RWPE2 (cell line): ENCODE results near the gene ZNF771.

ENCODE experiments used
- ATAC-seq: fragments of 200-7000 bp; cut with Tn5 transposase; 3 replicates; pipeline ENCODE4 v1.9.1; 2021; ENCODE audit warnings: low read depth
- DNase-seq: peaks from one replicate; pipeline ENCODE4 v3.0.0-alpha.2; 2020; ENCODE audit warnings: low spot score
- H3K27ac ChIP-seq: fragments of 450-650 bp; 2 replicates; pipeline ENCODE4 v1.5.1; 2017; ENCODE audit warnings: mild to moderate bottlenecking; ENCODE audit not compliant: poor library complexity, severe bottlenecking
- H3K27me3 ChIP-seq: fragments of 250-450 bp; sonication (Bioruptor Pico); 2 replicates; pipeline ENCODE4 v1.5.1; 2021; ENCODE audit warnings: mild to moderate bottlenecking, moderate library complexity; ENCODE audit not compliant: insufficient read depth, poor library complexity, severe bottlenecking
- H3K36me3 ChIP-seq: fragments of 250-450 bp; sonication (Bioruptor Pico); 2 replicates; pipeline ENCODE4 v1.5.1; 2020; ENCODE audit warnings: low read depth, mild to moderate bottlenecking, moderate library complexity
- H3K4me1 ChIP-seq: fragments of 250-450 bp; sonication (Bioruptor Pico); 2 replicates; pipeline ENCODE4 v1.5.1; 2021; ENCODE audit warnings: mild to moderate bottlenecking, moderate library complexity; ENCODE audit not compliant: insufficient read depth, poor library complexity, severe bottlenecking
- H3K4me3 ChIP-seq: fragments of 250-450 bp; sonication (Bioruptor Pico); 2 replicates; pipeline ENCODE4 v1.5.1; 2021; ENCODE audit warnings: mild to moderate bottlenecking, moderate library complexity; ENCODE audit not compliant: severe bottlenecking
- H3K9me3 ChIP-seq: fragments of 250-450 bp; sonication (Bioruptor Pico); 2 replicates; pipeline ENCODE4 v1.5.1; 2021; ENCODE audit warnings: mild to moderate bottlenecking, moderate library complexity; ENCODE audit not compliant: severe bottlenecking
- TF ChIP-seq, protein P1 (sequence below): fragments of 450-650 bp; IDR thresholded peaks from one replicate; pipeline ENCODE4 v1.5.1; 2017; ENCODE audit warnings: mild to moderate bottlenecking, moderate library complexity; ENCODE audit not compliant: poor library complexity, severe bottlenecking

The ZNF771 gene

DNA sequence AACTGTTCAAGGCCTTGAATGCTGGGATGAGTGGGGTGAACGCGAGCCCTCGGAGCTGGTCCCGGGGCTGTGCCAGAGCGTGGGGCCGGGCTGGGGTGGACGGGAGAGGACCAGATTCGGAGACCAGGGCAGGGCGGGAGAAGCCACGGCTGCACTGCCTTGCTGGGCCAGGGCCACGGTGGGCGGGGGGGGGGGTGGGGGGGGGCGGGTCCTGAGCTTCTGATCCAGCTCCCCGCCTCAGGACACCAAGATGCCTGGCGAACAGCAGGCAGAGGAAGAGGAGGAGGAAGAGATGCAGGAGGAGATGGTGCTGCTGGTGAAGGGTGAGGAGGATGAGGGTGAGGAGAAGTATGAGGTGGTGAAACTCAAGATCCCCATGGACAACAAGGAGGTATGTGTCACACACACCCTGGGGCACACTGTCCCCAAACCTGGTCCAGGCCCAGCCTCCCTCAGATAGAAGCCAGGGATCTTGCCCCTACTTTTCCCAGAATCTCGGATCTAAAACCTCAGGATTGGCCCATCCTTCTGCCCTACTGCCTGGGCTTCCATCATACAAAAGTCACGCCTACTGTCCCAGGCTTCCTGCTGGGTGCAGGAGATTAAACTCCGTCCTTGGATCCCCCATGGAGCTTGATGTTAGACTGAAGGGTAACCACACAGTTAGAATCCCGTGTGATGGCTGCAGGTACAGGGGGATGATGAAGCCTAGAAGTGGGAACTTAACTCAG, 563 bp downstream of the ZNF771 start:
- DNase-seq, result no peak
- H3K9me3 ChIP-seq, result no peaks in the 10 kb centered on the region
- H3K36me3 ChIP-seq, result peaks cover 26% of the 10 kb centered on the region
- H3K27me3 ChIP-seq, result no peaks in the 10 kb centered on the region
- TF ChIP-seq, protein P1, sequence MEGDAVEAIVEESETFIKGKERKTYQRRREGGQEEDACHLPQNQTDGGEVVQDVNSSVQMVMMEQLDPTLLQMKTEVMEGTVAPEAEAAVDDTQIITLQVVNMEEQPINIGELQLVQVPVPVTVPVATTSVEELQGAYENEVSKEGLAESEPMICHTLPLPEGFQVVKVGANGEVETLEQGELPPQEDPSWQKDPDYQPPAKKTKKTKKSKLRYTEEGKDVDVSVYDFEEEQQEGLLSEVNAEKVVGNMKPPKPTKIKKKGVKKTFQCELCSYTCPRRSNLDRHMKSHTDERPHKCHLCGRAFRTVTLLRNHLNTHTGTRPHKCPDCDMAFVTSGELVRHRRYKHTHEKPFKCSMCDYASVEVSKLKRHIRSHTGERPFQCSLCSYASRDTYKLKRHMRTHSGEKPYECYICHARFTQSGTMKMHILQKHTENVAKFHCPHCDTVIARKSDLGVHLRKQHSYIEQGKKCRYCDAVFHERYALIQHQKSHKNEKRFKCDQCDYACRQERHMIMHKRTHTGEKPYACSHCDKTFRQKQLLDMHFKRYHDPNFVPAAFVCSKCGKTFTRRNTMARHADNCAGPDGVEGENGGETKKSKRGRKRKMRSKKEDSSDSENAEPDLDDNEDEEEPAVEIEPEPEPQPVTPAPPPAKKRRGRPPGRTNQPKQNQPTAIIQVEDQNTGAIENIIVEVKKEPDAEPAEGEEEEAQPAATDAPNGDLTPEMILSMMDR, result no peak
- H3K27ac ChIP-seq, result peak overlapping the region; percentile 41
- H3K4me1 ChIP-seq, result no peaks in the 10 kb centered on the region
- peak overlapping the region; percentile 62 for H3K4me3 ChIP-seq
- ATAC-seq, result peak; percentile 9; the same call in 1 of the 3 replicates

DNA sequence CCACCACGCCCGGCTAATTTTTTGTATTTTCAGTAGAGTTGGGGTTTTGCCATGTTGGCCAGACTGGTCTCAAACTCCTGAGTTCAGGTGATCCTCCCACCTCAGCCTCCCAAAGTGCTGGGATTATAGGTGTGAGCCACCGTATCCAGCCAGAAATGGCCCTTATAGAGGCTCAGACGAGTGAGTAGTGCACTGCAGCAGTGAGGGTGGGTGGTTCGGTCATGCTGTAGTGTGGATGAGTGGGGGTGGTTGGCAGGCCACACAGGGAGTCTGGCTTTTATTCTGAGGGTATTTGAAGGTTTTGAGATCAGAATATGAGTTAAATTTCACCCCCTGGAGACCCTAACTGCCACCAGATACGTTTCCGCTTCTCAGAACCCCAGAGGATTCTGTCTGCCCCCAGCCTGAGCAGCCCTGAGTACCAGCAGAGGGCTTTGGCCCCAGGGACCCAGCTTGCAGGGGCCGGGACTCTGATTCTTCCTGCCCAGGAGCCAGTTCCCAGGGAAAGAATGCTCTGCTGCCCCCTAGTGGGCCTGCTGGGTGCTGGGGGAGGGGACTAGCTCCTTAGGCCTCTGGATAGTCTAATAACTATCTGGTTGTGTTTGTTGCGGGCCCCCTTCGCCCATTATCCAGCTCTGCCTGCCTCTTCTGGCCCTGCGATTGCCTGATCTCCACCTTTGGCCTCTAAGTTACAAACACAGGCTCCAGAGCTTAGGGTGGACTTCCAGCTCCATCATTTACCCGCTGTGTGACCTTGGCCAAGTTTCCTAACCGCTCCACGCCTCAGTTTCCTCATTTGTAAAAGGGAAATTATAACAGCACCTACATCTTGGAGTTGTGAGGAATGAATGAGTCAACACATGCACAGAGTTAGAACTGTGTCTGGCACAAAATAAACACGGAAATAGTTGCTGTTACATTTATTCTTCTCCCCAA, 2.0 kb downstream of the ZNF771 start:
- Histone ChIP-seq H3K9me3 (no peaks in the 10 kb centered on the region), H3K4me1 (no peaks in the 10 kb centered on the region), H3K36me3 (peaks cover 31% of the 10 kb centered on the region), H3K27me3 (no peaks in the 10 kb centered on the region), H3K4me3 (no peak overlapping the region), H3K27ac (peak overlapping the region; percentile 14)
- TF ChIP-seq, protein P1, result peak; percentile 95
- ATAC-seq (peak; percentile 72), DNase-seq (peak; percentile 77)

DNA sequence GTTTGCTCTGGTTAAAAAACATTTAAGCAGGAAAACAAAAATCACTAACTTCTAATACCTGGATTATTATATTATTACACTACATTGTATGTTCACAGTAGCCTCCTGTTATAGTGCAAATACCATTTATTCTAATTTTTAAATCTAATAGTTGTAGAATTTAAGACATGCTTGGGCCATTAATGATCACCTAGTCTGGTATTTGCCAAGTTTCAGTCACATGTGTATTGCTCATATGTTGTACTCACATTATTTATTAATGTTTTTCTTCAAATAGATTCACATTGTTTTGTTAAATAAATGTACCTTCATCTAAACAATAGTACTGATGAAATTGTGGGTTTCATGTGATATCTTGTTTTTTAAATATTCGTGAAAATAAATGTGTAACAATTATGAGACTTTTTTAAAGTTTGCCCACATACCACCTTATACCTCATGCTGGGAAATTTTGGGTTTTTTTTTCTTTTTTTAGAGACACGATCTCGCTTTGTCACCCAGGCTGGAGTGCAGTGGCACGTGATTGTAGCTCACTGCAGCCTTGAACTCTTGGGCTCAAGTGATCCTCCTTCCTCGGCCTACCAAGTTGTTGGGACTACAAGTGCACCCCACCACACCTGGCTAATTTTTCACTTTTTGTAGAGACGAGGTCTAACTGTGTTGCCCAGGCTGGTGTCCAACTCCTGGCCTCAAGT, 5.9 kb downstream of the ZNF771 start:
- TF ChIP-seq, protein P1, result no peak
- H3K27me3 ChIP-seq, result no peaks in the 10 kb centered on the region
- ATAC-seq, result no peak
- H3K4me1 ChIP-seq, result no peaks in the 10 kb centered on the region
- no peak overlapping the region for H3K4me3 ChIP-seq
- no peaks in the 10 kb centered on the region for H3K9me3 ChIP-seq
- no peak overlapping the region for H3K27ac ChIP-seq
- no peak for DNase-seq
- peaks cover 29% of the 10 kb centered on the region for H3K36me3 ChIP-seq

DNA sequence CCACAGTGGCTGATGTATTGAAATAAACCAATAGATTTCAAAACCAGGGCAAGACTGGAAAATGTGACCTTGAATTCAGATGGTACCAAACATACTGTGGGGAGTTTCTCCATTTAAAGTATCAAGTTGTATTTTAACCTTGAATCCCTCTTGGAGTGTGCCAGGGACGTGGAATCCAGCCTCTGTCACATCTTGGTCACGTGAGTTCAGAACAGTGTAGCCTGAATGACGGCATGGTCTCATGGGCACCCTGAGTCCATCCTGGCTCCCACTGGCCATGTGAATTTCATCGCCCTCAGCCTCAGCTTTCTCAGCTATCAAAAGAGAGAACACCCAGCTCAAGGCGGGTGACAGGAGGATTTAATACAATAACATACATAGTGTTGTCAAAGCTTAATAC, 6.8 kb downstream of the ZNF771 start:
- H3K36me3 ChIP-seq, result peaks cover 21% of the 10 kb centered on the region
- no peaks in the 10 kb centered on the region for H3K4me1 ChIP-seq
- ATAC-seq (no peak), DNase-seq (no peak)
- H3K27ac ChIP-seq, result no peak overlapping the region
- no peaks in the 10 kb centered on the region for H3K9me3 ChIP-seq
- no peaks in the 10 kb centered on the region for H3K27me3 ChIP-seq
- TF ChIP-seq, protein P1, result no peak
- no peak overlapping the region for H3K4me3 ChIP-seq
